Osteoblast (primary cell): ENCODE results near the gene CACNG5. TPM values are rescaled to one million over a fixed set of nuclear protein-coding genes. Genes with fewer than 3 reads are reported as not detected.

Source experiments
- DNase-seq: peaks from one replicate; pipeline ENCODE4 v3.0.0; 2011; ENCODE audit warnings: low spot score, mixed read lengths; ENCODE audit not compliant: insufficient read length; ENCODE audit errors: missing footprints
- H2AFZ ChIP-seq: 2 replicates; pipeline ENCODE4 v1.6.0; 2011; ENCODE audit warnings: mild to moderate bottlenecking, low read length
- H3K27ac ChIP-seq: 2 replicates; pipeline ENCODE4 v1.5.1; 2011; ENCODE audit warnings: mild to moderate bottlenecking, low read depth, low read length, moderate library complexity
- H3K27me3 ChIP-seq: 2 replicates; pipeline ENCODE4 v1.6.0; 2012; ENCODE audit warnings: mild to moderate bottlenecking, control low read depth, inconsistent platforms, low read length, moderate library complexity; ENCODE audit not compliant: insufficient read depth
- H3K36me3 ChIP-seq: 2 replicates; pipeline ENCODE4 v1.5.1; 2011; ENCODE audit warnings: mild to moderate bottlenecking, low read length, control low read depth, moderate library complexity; ENCODE audit not compliant: insufficient read depth
- H3K4me1 ChIP-seq: 2 replicates; pipeline ENCODE4 v1.5.1; 2011; ENCODE audit warnings: mild to moderate bottlenecking, low read length, control low read depth, moderate library complexity; ENCODE audit not compliant: insufficient read depth
- H3K4me2 ChIP-seq: 2 replicates; pipeline ENCODE4 v1.6.0; 2011; ENCODE audit warnings: mild to moderate bottlenecking, low read length; ENCODE audit not compliant: insufficient read depth
- H3K4me3 ChIP-seq: fragments of 200-600 bp; sonication (generic); 3 replicates; pipeline ENCODE4 v1.5.1; 2012; ENCODE audit warnings: mild to moderate bottlenecking, low read length, inconsistent platforms; ENCODE audit not compliant: insufficient read depth
- H3K79me2 ChIP-seq: 2 replicates; pipeline ENCODE4 v1.6.0; 2012; ENCODE audit warnings: mild to moderate bottlenecking, low read length, control low read depth, inconsistent platforms; ENCODE audit not compliant: insufficient read depth
- H3K9me3 ChIP-seq: 2 replicates; pipeline ENCODE4 v1.5.1; 2011; ENCODE audit warnings: low read depth, low read length, control low read depth
- H4K20me1 ChIP-seq: 2 replicates; pipeline ENCODE4 v1.6.0; 2012; ENCODE audit warnings: mild to moderate bottlenecking, low read length, control low read depth; ENCODE audit not compliant: insufficient read depth
- CTCF ChIP-seq: IDR thresholded peaks from 2 replicates; pipeline ENCODE4 v1.5.1; 2011; ENCODE audit warnings: mild to moderate bottlenecking, low read depth, low read length, moderate library complexity; ENCODE audit errors: extremely low read depth
- total RNA-seq: library from RNA; depleted of rRNA; stranded (reverse); fragments of >200 nt; gene quantifications from 2 replicates; pipeline ENCODE4 v1.2.3, GENCODE V29; 2012

The CACNG5 gene
- total RNA-seq, 1 donor, result not detected

GRCh38 chr17:66873962-66874361 is 39.0 kb downstream of the CACNG5 start:
- Histone ChIP-seq H3K4me3 (no peak overlapping the region), H3K9me3 (no peaks in the 10 kb centered on the region), H3K4me2 (no peak overlapping the region), H3K27me3 (peaks cover 19% of the 10 kb centered on the region), H3K27ac (no peak overlapping the region), H3K4me1 (no peaks in the 10 kb centered on the region), H4K20me1 (no peaks in the 10 kb centered on the region), H3K79me2 (no peaks in the 10 kb centered on the region), H2AFZ (no peak overlapping the region), H3K36me3 (no peaks in the 10 kb centered on the region)
- TF ChIP-seq CTCF, result no peak
- DNase-seq, result no peak

- no peak overlapping the region for H2AFZ ChIP-seq
- no peak for TF ChIP-seq CTCF
- H3K4me1 ChIP-seq, result no peaks in the 10 kb centered on the region
- H3K27me3 ChIP-seq, result no peaks in the 10 kb centered on the region
- H3K9me3 ChIP-seq, result no peaks in the 10 kb centered on the region
- no peak overlapping the region for H3K4me2 ChIP-seq
- no peak for DNase-seq
- H4K20me1 ChIP-seq, result no peaks in the 10 kb centered on the region
- H3K27ac ChIP-seq, result no peak overlapping the region
- H3K36me3 ChIP-seq, result no peaks in the 10 kb centered on the region
- no peak overlapping the region for H3K4me3 ChIP-seq
- no peaks in the 10 kb centered on the region for H3K79me2 ChIP-seq
These were observed 50.0 kb downstream of the CACNG5 start for GRCh38 chr17:66884931-66885330.

GRCh38 chr17:66885417-66885816 is 50.5 kb downstream of the CACNG5 start:
- Histone ChIP-seq H4K20me1 (no peaks in the 10 kb centered on the region), H2AFZ (no peak overlapping the region), H3K79me2 (no peaks in the 10 kb centered on the region), H3K4me3 (no peak overlapping the region), H3K36me3 (no peaks in the 10 kb centered on the region), H3K27ac (no peak overlapping the region), H3K27me3 (peaks cover 1% of the 10 kb centered on the region), H3K9me3 (no peaks in the 10 kb centered on the region), H3K4me1 (no peaks in the 10 kb centered on the region), H3K4me2 (no peak overlapping the region)
- no peak for TF ChIP-seq CTCF
- DNase-seq, result no peak

DNA sequence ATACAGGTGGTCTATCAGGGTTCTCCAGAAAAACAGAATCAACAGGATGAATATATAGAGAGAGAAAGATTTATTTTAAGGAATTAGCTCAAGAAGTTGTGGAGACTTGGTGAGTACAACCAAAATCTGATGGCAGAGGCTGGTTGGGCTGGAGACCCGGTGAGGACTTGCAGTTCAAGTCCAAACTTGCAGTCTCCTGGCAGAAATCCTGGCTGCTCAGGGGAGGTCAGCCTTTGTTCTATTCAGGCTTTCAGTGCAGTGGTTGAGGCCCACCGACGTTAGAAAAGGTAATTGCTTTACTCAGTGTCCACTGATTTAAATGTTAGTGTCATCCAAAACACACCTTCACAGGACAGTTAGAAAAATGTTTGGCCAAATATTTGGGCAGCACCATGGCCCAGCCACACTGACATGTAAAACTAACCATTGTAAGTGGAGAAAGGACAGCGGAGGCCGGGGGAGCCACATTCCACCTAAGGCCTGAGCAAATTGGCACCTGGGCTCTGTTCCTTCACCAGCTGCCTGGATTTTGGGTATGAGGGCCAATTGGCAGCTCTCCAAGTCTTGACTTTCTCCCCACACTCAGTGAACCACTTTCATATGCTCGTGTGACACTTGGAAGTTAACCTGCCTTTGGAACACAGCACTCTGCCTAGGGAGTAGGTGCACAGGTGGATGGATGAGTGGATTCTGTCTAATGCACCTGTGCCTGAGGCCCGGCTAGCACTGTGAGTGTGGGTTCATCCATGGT is 54.7 kb downstream of the CACNG5 start:
- H3K27ac ChIP-seq, result no peak overlapping the region
- H3K36me3 ChIP-seq, result no peaks in the 10 kb centered on the region
- no peak for TF ChIP-seq CTCF
- H4K20me1 ChIP-seq, result no peaks in the 10 kb centered on the region
- peaks cover 9% of the 10 kb centered on the region for H3K27me3 ChIP-seq
- peak; percentile 52 for DNase-seq
- no peak overlapping the region for H2AFZ ChIP-seq
- H3K4me3 ChIP-seq, result no peak overlapping the region
- no peaks in the 10 kb centered on the region for H3K4me1 ChIP-seq
- no peaks in the 10 kb centered on the region for H3K79me2 ChIP-seq
- no peak overlapping the region for H3K4me2 ChIP-seq
- no peaks in the 10 kb centered on the region for H3K9me3 ChIP-seq
